GM18508 (cell line): ENCODE data around the gene DLGAP1.
A peak's percentile ranks its signal among the peaks of the same experiment; 100 is the strongest.
"Not testable (repeated sequence)": the region's sequence is repeated elsewhere in the genome, so short reads cannot be mapped to it uniquely, and the experiment has no call there.

Experiments
- ATAC-seq: cut with Tn5 transposase; IDR thresholded peaks from one replicate; pipeline ENCODE4 v1.9.1; 2021; ENCODE audit warnings: moderate number of reproducible peaks; ENCODE audit not compliant: insufficient read depth, unreplicated experiment

The DLGAP1 gene

GRCh38 chr18:4106407-4107033, 348.6 kb downstream of the DLGAP1 start:
- ATAC-seq: peak; percentile 62

GRCh38 chr18:4102901-4103300, 352.2 kb downstream of the DLGAP1 start:
- ATAC-seq: no peak

DNA sequence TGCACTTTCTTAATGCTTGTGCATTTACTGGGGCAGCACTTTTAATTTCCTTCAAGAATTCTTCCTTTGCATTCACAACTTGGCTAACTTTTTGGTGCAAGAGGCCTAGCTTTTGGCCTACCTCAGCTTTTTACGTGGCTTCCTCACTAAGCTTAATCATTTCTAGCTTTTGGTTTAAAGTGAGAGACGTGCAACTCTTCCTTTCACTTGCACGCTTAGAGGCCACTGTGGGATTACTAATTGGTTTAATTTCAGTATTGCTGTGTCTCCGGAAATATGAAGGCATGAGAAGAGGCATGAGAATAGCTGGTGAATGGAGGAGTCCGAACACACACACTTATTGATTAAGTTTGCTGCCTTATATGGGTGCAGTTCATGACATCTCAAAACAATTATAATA, 354.1 kb downstream of the DLGAP1 start:
- no peak for ATAC-seq

DNA sequence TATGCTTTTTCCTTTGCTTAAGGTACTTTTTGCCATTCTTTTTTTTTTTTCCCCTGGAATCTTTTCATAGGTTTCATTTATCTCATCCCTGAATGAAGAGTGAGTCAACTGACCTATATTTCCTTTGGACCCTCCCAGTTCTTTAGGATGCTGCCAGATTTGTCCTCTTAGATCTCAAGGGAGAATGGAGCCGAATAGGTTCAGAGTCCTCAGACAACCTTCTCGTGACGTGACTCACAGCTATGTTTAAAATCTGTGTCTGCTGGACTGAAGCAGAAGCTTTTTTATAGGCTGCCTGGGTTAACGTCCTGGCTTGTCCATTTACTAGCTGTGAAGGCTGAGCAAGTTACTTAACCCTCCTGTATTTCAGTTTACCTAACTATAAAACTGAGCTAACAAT, 358.6 kb downstream of the DLGAP1 start:
- no peak for ATAC-seq

GRCh38 chr18:4093676-4094075, 361.4 kb downstream of the DLGAP1 start:
- no peak for ATAC-seq

GRCh38 chr18:4084382-4084900, 370.7 kb downstream of the DLGAP1 start:
- ATAC-seq: no peak

DNA sequence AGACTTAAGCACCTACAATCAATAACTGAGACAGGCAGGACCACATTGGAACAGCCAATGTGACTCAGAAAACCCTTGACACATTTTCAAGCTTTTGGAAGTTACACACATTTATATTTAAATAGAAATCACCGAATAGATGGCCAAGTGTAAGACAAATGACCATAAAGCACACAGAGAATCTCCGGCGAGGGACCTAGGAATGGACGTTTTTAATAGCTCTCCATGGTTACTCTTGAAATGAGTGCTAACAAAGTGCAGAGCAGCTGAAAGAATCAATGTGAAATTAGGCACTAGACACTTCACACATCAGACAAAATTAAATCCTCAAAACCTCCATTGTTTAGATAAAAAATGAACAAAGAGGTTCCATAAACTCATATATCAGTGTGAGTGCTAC, 376.9 kb downstream of the DLGAP1 start:
- ATAC-seq: no peak

DNA sequence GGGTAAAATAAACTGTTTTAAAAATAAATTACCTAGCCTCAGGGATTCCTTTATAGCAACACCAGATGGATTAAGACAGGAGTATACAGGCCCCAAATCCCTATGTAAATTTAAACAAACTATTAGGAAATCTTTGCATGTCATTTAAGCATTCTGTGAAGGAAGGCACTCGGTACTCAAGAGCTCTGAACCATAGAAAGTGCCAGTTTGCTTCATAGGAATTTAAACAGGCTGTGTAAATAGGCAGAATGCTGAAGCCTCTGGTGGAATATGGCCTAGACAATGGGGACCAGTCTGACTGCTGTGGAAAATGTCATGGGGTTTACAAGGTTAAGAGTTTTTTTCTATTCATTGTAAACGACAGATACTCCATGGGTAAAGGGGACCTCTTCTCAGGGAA, 377.4 kb downstream of the DLGAP1 start:
- ATAC-seq: no peak

DNA sequence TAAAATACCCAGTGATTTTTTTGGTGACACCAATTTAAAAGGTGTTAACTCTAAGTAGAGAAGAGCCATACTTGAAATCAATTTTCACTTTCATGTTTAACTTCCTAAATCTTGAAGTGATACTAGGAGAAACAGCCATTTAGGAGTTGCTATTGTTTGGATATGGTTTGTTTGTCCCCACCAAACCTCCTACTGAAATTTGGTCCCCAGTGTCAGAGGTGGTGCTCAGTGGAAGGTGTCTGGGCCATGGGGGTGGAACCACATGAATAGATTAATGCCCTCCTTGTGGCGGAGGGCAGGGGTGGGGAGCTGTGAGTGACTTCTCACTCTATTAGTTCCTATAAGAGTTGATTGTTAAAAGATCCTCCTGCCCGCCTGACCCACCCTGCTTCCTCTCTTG, 377.9 kb downstream of the DLGAP1 start:
- ATAC-seq: no peak

DNA sequence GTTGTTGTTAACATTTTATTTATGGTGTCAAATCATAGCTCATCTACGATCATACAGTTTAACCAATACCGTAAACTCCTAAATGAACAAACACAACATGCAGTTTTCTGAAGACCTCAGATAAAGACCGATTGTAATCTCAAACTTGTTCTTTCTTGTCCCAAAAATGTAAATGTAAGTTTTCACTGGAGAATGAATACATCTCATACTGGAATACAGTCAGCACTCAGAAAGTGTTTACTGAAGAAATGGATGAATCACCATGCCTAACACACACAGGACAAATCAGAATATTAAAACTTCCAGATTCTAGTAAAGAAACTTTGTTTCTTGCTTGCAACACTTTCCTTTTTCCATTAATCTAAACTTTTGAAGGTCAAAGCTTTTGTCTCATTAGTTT, 380.5 kb downstream of the DLGAP1 start:
- ATAC-seq: no peak

GRCh38 chr18:4069183-4069582, 385.9 kb downstream of the DLGAP1 start:
- ATAC-seq: no peak

DNA sequence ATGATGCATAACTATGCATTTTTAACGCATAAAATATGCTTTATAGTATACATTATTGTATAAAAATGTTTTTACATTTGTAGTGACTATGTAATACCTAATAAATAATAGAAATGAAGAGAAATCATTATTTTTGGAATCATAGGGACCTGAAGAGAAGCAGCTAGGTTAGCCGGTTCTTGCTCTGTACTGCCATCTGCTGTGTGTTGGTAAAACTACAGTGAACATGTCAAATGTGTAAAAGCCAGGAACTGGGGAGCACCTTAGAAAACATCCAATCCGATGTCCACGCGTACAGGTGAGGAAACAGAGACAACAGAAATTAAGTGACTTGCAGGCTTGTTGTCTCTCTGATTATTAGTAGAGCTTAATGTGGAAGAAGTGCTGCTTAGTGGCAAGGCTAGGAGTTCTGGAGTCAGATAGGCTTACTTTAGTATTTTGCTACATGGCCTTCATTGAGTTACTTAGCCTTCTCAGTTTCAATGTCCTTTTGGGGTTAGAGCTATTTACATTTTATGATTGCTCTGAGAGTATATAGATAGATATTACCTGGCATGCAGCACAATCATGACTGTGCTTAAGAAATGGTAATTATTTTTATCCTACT, 386.5 kb downstream of the DLGAP1 start:
- ATAC-seq: peak; percentile 65

GRCh38 chr18:4063545-4063944, 391.6 kb downstream of the DLGAP1 start:
- ATAC-seq: no peak

GRCh38 chr18:4060427-4061281, 394.5 kb downstream of the DLGAP1 start:
- no peak for ATAC-seq

GRCh38 chr18:4058179-4058578, 396.9 kb downstream of the DLGAP1 start:
- no peak for ATAC-seq

GRCh38 chr18:4040391-4041092, 414.6 kb downstream of the DLGAP1 start:
- ATAC-seq: no peak

DNA sequence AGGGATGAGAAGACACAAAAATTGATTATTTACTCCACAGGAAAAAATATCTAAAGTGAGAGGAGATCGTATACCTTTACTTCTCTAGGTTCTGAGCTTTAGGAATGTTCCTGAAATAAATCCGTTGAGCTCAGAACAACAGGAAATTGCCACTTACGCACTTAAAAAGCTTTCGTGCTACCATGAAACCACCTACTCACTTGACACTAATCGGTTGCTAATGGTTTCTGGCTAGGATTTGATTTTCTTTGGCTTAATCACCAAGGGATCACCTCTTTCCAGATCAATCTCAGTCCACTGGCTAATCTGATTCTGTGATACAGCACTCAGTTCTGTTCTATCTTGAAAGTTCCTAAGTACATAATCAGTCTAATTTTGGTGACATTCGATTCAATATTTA, 419.6 kb downstream of the DLGAP1 start:
- ATAC-seq: no peak

DNA sequence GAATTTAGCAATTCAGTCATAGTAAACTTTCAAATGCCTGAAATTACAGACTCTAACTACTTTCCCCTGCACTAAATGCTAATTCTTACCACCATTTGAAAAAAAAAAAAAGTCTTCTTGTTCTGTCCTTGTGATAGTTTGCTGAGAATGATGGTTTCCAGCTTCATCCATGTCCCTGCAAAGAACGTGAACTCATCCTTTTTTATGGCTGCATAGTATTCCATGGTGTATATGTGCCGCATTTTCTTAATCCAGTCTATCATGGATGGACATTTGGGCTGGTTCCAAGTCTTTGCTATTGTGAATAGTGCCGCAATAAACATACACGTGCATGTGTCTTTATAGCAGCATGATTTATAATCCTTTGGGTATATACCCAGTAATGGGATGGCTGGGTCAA, 420.3 kb downstream of the DLGAP1 start:
- not testable (repeated sequence) for ATAC-seq

DNA sequence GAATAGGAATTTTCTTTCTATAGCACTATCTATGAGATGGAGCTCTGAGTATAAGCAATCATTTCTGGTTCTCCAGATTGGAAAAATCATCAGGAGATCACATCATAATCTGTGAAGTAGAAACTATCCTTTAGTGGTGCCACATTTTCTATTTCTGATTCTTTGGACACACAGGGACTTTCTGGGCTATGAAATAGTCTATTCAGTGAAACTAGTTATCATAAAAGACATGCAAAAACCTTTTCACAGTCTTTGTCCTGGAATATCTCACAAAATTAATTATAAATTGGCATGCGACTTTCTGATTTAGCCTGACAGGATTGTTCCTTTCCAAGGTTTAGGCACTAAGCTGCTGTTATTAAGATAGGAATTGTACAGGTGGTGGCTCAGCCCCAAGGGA, 428.6 kb downstream of the DLGAP1 start:
- no peak for ATAC-seq

DNA sequence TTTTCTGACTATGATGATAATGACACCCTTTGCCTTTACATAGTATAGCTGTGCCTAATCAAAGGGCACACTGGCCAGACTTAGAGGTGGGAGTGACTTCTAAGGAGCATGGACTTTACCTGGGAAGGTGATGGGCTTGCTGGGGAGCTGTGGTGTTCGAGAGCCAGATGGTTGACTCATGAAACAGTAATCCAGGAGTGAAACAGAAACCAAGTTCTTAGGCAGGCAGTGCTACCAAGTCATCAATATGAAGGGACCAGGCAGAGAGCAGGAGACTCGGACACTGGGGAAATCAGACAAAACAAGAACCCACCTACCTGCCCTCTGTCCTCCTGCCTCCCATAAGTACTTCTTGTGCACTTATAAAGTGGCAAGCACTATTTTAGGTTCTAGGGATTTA, 430.4 kb downstream of the DLGAP1 start:
- no peak for ATAC-seq

- ATAC-seq: not testable (repeated sequence)
Observed at GRCh38 chr18:4022749-4023148, 432.4 kb downstream of the DLGAP1 start.
